K562 (cell line): ENCODE data around the gene VWF. TPM values are rescaled to one million over a fixed set of nuclear protein-coding genes. Genes with fewer than 3 reads are reported as not detected.

ENCODE experiments used
- CEBPZ ChIP-seq: fragments of 150-350 bp; IDR thresholded peaks from 2 replicates; pipeline ENCODE4 v1.6.1; 2014; ENCODE audit warnings: low read depth, mild to moderate bottlenecking, low read length, borderline replicate concordance
- DPF2 ChIP-seq: fragments of 450-650 bp; IDR thresholded peaks from 2 replicates; pipeline ENCODE4 v1.6.1; 2016
- ERF ChIP-seq: fragments of 450-650 bp; formaldehyde crosslinking; IDR thresholded peaks from 2 replicates; pipeline ENCODE4 v1.4.0; 2020; ENCODE audit warnings: mild to moderate bottlenecking, mixed read lengths
- HNRNPLL ChIP-seq: fragments of 200-400 bp; formaldehyde crosslinking; IDR thresholded peaks from 2 replicates; pipeline ENCODE4 v1.6.1; 2017; ENCODE audit warnings: low read length, low read depth, mild to moderate bottlenecking; ENCODE audit not compliant: poor library complexity, severe bottlenecking
- ILF3 ChIP-seq: fragments of 450-650 bp; IDR thresholded peaks from 2 replicates; pipeline ENCODE4 v1.6.1; 2018; ENCODE audit warnings: antibody characterized with exemption, mild to moderate bottlenecking, moderate library complexity, borderline replicate concordance
- MTA1 ChIP-seq: fragments of 450-650 bp; IDR thresholded peaks from 2 replicates; pipeline ENCODE4 v1.6.1; 2017; ENCODE audit warnings: borderline replicate concordance
- SIRT6 ChIP-seq: IDR thresholded peaks from one replicate; pipeline ENCODE4 v1.6.1; 2012; ENCODE audit warnings: low read depth, mild to moderate bottlenecking, control low read depth, inconsistent platforms, low read length, moderate library complexity
- ZBTB1 ChIP-seq: sonication (generic); formaldehyde crosslinking; IDR thresholded peaks from 2 replicates; pipeline ENCODE4 v1.8.1; 2023; ENCODE audit warnings: missing genetic modification reagents, low read depth, mild to moderate bottlenecking, borderline replicate concordance
- ZBTB5 ChIP-seq: fragments of 450-650 bp; IDR thresholded peaks from 2 replicates; pipeline ENCODE4 v1.6.1; 2017; ENCODE audit warnings: antibody characterized with exemption
- ZNF518B ChIP-seq: fragments of 250-450 bp; sonication (Bioruptor Pico); IDR thresholded peaks from 2 replicates; pipeline ENCODE4 v1.5.0; 2021; ENCODE audit warnings: mild to moderate bottlenecking, moderate library complexity
- ZZZ3 ChIP-seq: fragments of 450-650 bp; IDR thresholded peaks from 2 replicates; pipeline ENCODE4 v1.6.1; 2016; ENCODE audit warnings: antibody characterized with exemption, mild to moderate bottlenecking, moderate library complexity
- polyA plus RNA-seq, 8 experiments: library from polyadenylated mRNA; depleted of rRNA in 4 of 8; stranded (reverse) in 5 of 8; unstranded in 3 of 8; fragments of >200 nt; fragmentation: Nextera tagmentation in 2 of 8; fragmentation: Illumina TruSeq in 1 of 8; extraction: Ambion mirVana in 2 of 8; extraction: Trizol in 1 of 8; gene quantifications; 2 replicates each; pipeline versions ENCODE4 v1.2.1 to v1.2.3, GENCODE V29; 2011 to 2014; ENCODE audit warnings: inconsistent platforms in 1 of 8, missing spikeins in 1 of 8
- total RNA-seq, 7 experiments: library from RNA; depleted of rRNA in 6 of 7; stranded (reverse); fragments of >200 nt in 6 of 7; fragmentation: Illumina TruSeq in 2 of 7; extraction: Trizol in 2 of 7; gene quantifications; 2 replicates each; pipeline versions ENCODE4 v1.2.1 to v1.2.3, GENCODE V29; 2011 to 2021; ENCODE audit warnings: low replicate concordance in 1 of 7
- TF ChIP-seq, protein P1 (sequence below), 3 experiments: fragments of 200-800 bp in 1 of 3; fragments of 250-450 bp in 1 of 3; fragments of 450-650 bp in 1 of 3; sonication (Bioruptor Pico) in 1 of 3; sonication (Bioruptor generic) in 1 of 3; formaldehyde crosslinking in 1 of 3; IDR thresholded peaks; 2 replicates each; pipeline versions ENCODE4 v1.6.1 to v1.8.0; 2016 to 2022; ENCODE audit warnings: mild to moderate bottlenecking in 2 of 3, missing genetic modification characterization in 2 of 3, missing compliant biosample characterization in 1 of 3, moderate library complexity in 1 of 3

The VWF gene
- total and polyA plus RNA-seq, 9 of the 15 experiments (the other 6 are each of a cell fraction or from before 2014, with no cell fraction given), result 0.53 TPM; not detected in 8

GRCh38 chr12:6172862-6173261 lies 48.4 kb upstream of the VWF start (continued):
- TF ChIP-seq MTA1 (no peak), ILF3 (no peak), ZBTB1 (CRISPR knock-in tag) (no peak), CEBPZ (no peak), ERF (CRISPR knock-in tag) (no peak), HNRNPLL (no peak), DPF2 (no peak), SIRT6 (no peak), ZZZ3 (no peak), ZBTB5 (no peak), ZNF518B (CRISPR knock-in tag) (no peak)
- TF ChIP-seq, protein P1, sequence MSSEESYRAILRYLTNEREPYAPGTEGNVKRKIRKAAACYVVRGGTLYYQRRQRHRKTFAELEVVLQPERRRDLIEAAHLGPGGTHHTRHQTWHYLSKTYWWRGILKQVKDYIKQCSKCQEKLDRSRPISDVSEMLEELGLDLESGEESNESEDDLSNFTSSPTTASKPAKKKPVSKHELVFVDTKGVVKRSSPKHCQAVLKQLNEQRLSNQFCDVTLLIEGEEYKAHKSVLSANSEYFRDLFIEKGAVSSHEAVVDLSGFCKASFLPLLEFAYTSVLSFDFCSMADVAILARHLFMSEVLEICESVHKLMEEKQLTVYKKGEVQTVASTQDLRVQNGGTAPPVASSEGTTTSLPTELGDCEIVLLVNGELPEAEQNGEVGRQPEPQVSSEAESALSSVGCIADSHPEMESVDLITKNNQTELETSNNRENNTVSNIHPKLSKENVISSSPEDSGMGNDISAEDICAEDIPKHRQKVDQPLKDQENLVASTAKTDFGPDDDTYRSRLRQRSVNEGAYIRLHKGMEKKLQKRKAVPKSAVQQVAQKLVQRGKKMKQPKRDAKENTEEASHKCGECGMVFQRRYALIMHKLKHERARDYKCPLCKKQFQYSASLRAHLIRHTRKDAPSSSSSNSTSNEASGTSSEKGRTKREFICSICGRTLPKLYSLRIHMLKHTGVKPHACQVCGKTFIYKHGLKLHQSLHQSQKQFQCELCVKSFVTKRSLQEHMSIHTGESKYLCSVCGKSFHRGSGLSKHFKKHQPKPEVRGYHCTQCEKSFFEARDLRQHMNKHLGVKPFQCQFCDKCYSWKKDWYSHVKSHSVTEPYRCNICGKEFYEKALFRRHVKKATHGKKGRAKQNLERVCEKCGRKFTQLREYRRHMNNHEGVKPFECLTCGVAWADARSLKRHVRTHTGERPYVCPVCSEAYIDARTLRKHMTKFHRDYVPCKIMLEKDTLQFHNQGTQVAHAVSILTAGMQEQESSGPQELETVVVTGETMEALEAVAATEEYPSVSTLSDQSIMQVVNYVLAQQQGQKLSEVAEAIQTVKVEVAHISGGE (CRISPR knock-in tag; IDR thresholded peaks at IDR 0.05), result no peak
